Measurements from ENCODE around the gene RAPGEF6.

RAPGEF6 gene

GRCh38 chr5:131523500-131524185, 111.4 kb downstream of the RAPGEF6 start:
- Histone ChIP-seq H3K9ac (ENCODE audit: low read depth, low read length) (no peak overlapping the region), H3K36me3 (ENCODE audit: insufficient read depth, low read length) (no peaks in the 10 kb centered on the region), H3K27ac (ENCODE audit: low read depth, low read length) (no peak overlapping the region), H3K27me3 (ENCODE audit: insufficient read depth, low read length) (no peaks in the 10 kb centered on the region), H3K4me3 (ENCODE audit: low read length) (no peak overlapping the region), H3K4me1 (ENCODE audit: insufficient read depth, low read length) (no peaks in the 10 kb centered on the region), H3K9me3 (ENCODE audit: insufficient read depth, low read depth, low read length) (no peaks in the 10 kb centered on the region)

- WGBS, result 96% methylated on average over 4 of the region's 4 CpGs
- Histone ChIP-seq H3K4me3 (ENCODE audit: low read length) (no peak overlapping the region), H3K27me3 (ENCODE audit: insufficient read depth, low read length) (no peaks in the 10 kb centered on the region), H3K36me3 (ENCODE audit: insufficient read depth, low read length) (no peaks in the 10 kb centered on the region), H3K9ac (ENCODE audit: low read depth, low read length) (no peak overlapping the region), H3K9me3 (ENCODE audit: insufficient read depth, low read depth, low read length) (no peaks in the 10 kb centered on the region), H3K27ac (ENCODE audit: low read depth, low read length) (no peak overlapping the region), H3K4me1 (ENCODE audit: insufficient read depth, low read length) (no peaks in the 10 kb centered on the region)
Measured at GRCh38 chr5:131521252-131521651, 113.8 kb downstream of the RAPGEF6 start.

GRCh38 chr5:131515348-131515747, 119.7 kb downstream of the RAPGEF6 start:
- Histone ChIP-seq H3K4me3 (ENCODE audit: low read length) (no peak overlapping the region), H3K27ac (ENCODE audit: low read depth, low read length) (no peak overlapping the region)
- WGBS, result 87% methylated on average over 3 of the region's 3 CpGs

GRCh38 chr5:131514316-131515283, 120.4 kb downstream of the RAPGEF6 start:
- WGBS, result 96% methylated on average over 3 of the region's 6 CpGs
- no peaks in the 10 kb centered on the region for H3K27me3 ChIP-seq (ENCODE audit: insufficient read depth, low read length)
- no peak overlapping the region for H3K27ac ChIP-seq (ENCODE audit: low read depth, low read length)

More at GRCh38 chr5:131515348-131515747, 119.7 kb downstream of the RAPGEF6 start:
- H3K4me1 ChIP-seq (ENCODE audit: insufficient read depth, low read length), result peaks cover 17% of the 10 kb centered on the region
- H3K27me3 ChIP-seq (ENCODE audit: insufficient read depth, low read length), result no peaks in the 10 kb centered on the region
- peaks cover under 1% of the 10 kb centered on the region for H3K36me3 ChIP-seq (ENCODE audit: insufficient read depth, low read length)
- H3K9me3 ChIP-seq (ENCODE audit: insufficient read depth, low read depth, low read length), result no peaks in the 10 kb centered on the region
- no peak overlapping the region for H3K9ac ChIP-seq (ENCODE audit: low read depth, low read length)

GRCh38 chr5:131513780-131514179, 121.2 kb downstream of the RAPGEF6 start:
- Histone ChIP-seq H3K9ac (ENCODE audit: low read depth, low read length) (no peak overlapping the region), H3K4me3 (ENCODE audit: low read length) (no peak overlapping the region), H3K9me3 (ENCODE audit: insufficient read depth, low read depth, low read length) (no peaks in the 10 kb centered on the region), H3K27ac (ENCODE audit: low read depth, low read length) (no peak overlapping the region), H3K27me3 (ENCODE audit: insufficient read depth, low read length) (no peaks in the 10 kb centered on the region), H3K4me1 (ENCODE audit: insufficient read depth, low read length) (peaks cover 17% of the 10 kb centered on the region), H3K36me3 (ENCODE audit: insufficient read depth, low read length) (peaks cover 9% of the 10 kb centered on the region)
- WGBS, result 97% methylated on average over 5 of the region's 6 CpGs

More at GRCh38 chr5:131514316-131515283, 120.4 kb downstream of the RAPGEF6 start:
- Histone ChIP-seq H3K9ac (ENCODE audit: low read depth, low read length) (no peak overlapping the region), H3K4me1 (ENCODE audit: insufficient read depth, low read length) (peaks cover 17% of the 10 kb centered on the region), H3K4me3 (ENCODE audit: low read length) (no peak overlapping the region), H3K36me3 (ENCODE audit: insufficient read depth, low read length) (peaks cover 8% of the 10 kb centered on the region), H3K9me3 (ENCODE audit: insufficient read depth, low read depth, low read length) (no peaks in the 10 kb centered on the region)

GRCh38 chr5:131511934-131512333, 123.1 kb downstream of the RAPGEF6 start:
- Histone ChIP-seq H3K9me3 (ENCODE audit: insufficient read depth, low read depth, low read length) (no peaks in the 10 kb centered on the region), H3K27ac (ENCODE audit: low read depth, low read length) (no peak overlapping the region), H3K9ac (ENCODE audit: low read depth, low read length) (no peak overlapping the region), H3K4me1 (ENCODE audit: insufficient read depth, low read length) (peaks cover 17% of the 10 kb centered on the region), H3K27me3 (ENCODE audit: insufficient read depth, low read length) (no peaks in the 10 kb centered on the region), H3K36me3 (ENCODE audit: insufficient read depth, low read length) (peaks cover 19% of the 10 kb centered on the region), H3K4me3 (ENCODE audit: low read length) (no peak overlapping the region)
- 85% methylated on average over 5 of the region's 5 CpGs for WGBS

- no peaks in the 10 kb centered on the region for H3K9me3 ChIP-seq (ENCODE audit: insufficient read depth, low read depth, low read length)
- no peak overlapping the region for H3K9ac ChIP-seq (ENCODE audit: low read depth, low read length)
- no peak overlapping the region for H3K27ac ChIP-seq (ENCODE audit: low read depth, low read length)
- no peaks in the 10 kb centered on the region for H3K27me3 ChIP-seq (ENCODE audit: insufficient read depth, low read length)
- H3K4me1 ChIP-seq (ENCODE audit: insufficient read depth, low read length), result peaks cover 17% of the 10 kb centered on the region
- peaks cover 35% of the 10 kb centered on the region for H3K36me3 ChIP-seq (ENCODE audit: insufficient read depth, low read length)
- H3K4me3 ChIP-seq (ENCODE audit: low read length), result no peak overlapping the region
Measured at GRCh38 chr5:131509801-131510200, 125.2 kb downstream of the RAPGEF6 start.

GRCh38 chr5:131505237-131505908, 129.7 kb downstream of the RAPGEF6 start:
- Histone ChIP-seq H3K36me3 (ENCODE audit: insufficient read depth, low read length) (peaks cover 57% of the 10 kb centered on the region), H3K9ac (ENCODE audit: low read depth, low read length) (no peak overlapping the region), H3K9me3 (ENCODE audit: insufficient read depth, low read depth, low read length) (no peaks in the 10 kb centered on the region), H3K4me1 (ENCODE audit: insufficient read depth, low read length) (no peaks in the 10 kb centered on the region), H3K27ac (ENCODE audit: low read depth, low read length) (no peak overlapping the region), H3K4me3 (ENCODE audit: low read length) (no peak overlapping the region), H3K27me3 (ENCODE audit: insufficient read depth, low read length) (no peaks in the 10 kb centered on the region)
- WGBS, result no CpG with 5 or more reads among the region's 1 CpG

GRCh38 chr5:131496400-131496713, 138.7 kb downstream of the RAPGEF6 start:
- whole genome bisulfite sequencing, result 92% methylated on average over 1 of the region's 1 CpG
- no peak overlapping the region for H3K27ac ChIP-seq (ENCODE audit: low read depth, low read length)
- H3K4me3 ChIP-seq (ENCODE audit: low read length), result no peak overlapping the region
- no peaks in the 10 kb centered on the region for H3K4me1 ChIP-seq (ENCODE audit: insufficient read depth, low read length)
- H3K9me3 ChIP-seq (ENCODE audit: insufficient read depth, low read depth, low read length), result no peaks in the 10 kb centered on the region
- no peak overlapping the region for H3K9ac ChIP-seq (ENCODE audit: low read depth, low read length)
- H3K36me3 ChIP-seq (ENCODE audit: insufficient read depth, low read length), result peaks cover 55% of the 10 kb centered on the region
- no peaks in the 10 kb centered on the region for H3K27me3 ChIP-seq (ENCODE audit: insufficient read depth, low read length)

- 98% methylated on average over 7 of the region's 8 CpGs for WGBS
- Histone ChIP-seq H3K36me3 (ENCODE audit: insufficient read depth, low read length) (peaks cover 60% of the 10 kb centered on the region), H3K27ac (ENCODE audit: low read depth, low read length) (no peak overlapping the region), H3K4me3 (ENCODE audit: low read length) (no peak overlapping the region), H3K27me3 (ENCODE audit: insufficient read depth, low read length) (no peaks in the 10 kb centered on the region), H3K4me1 (ENCODE audit: insufficient read depth, low read length) (no peaks in the 10 kb centered on the region), H3K9me3 (ENCODE audit: insufficient read depth, low read depth, low read length) (no peaks in the 10 kb centered on the region), H3K9ac (ENCODE audit: low read depth, low read length) (no peak overlapping the region)
Measured at GRCh38 chr5:131495536-131496399, 139.3 kb downstream of the RAPGEF6 start.

Data from HUES64 (cell line).